ENCODE measurements around the gene FMN2. TPM values are rescaled to one million over a fixed set of nuclear protein-coding genes. Genes with fewer than 3 reads are reported as not detected.

The FMN2 gene
- total RNA-seq, 4 donors from 2014 or later = 3.6 to 35.5 (median 5.6) TPM

DNA sequence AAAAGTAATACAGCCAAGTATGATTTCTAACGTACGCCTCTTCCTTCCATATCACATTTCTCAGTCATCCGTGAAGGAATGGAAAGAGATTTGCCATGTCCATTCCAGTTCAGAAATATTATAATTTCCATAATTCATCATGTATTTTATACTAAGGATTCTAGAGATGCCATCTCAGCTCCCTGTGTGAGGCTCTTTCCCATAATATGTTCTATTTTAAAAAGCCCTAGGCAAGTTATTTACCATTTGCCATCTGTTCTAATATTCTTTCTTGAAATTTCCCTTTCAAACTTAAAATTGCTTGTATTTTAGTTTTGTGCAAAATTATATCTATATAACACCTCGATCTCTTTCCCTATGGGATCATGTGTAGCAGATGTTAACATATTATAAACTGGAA, 106.7 kb downstream of the FMN2 start:
- Histone ChIP-seq H3K27ac (no peak overlapping the region), H3K4me3 (no peak overlapping the region), H3K27me3 (no peaks in the 10 kb centered on the region), H3K36me3 (no peaks in the 10 kb centered on the region), H3K4me1 (peaks cover 0 to 4% (median 0%) of the 10 kb centered on the region in 4 donors), H3K9me3 (peaks cover 0 to 9% of the 10 kb centered on the region in 2 donors)
- TF ChIP-seq POLR2AphosphoS5 (IDR thresholded peaks at IDR 0.05) (no peak), POLR2A (IDR thresholded peaks at IDR 0.05) (no peak), EP300 (IDR thresholded peaks at IDR 0.05; ENCODE audit: low read depth) (no peak)
- TF ChIP-seq, protein P1, sequence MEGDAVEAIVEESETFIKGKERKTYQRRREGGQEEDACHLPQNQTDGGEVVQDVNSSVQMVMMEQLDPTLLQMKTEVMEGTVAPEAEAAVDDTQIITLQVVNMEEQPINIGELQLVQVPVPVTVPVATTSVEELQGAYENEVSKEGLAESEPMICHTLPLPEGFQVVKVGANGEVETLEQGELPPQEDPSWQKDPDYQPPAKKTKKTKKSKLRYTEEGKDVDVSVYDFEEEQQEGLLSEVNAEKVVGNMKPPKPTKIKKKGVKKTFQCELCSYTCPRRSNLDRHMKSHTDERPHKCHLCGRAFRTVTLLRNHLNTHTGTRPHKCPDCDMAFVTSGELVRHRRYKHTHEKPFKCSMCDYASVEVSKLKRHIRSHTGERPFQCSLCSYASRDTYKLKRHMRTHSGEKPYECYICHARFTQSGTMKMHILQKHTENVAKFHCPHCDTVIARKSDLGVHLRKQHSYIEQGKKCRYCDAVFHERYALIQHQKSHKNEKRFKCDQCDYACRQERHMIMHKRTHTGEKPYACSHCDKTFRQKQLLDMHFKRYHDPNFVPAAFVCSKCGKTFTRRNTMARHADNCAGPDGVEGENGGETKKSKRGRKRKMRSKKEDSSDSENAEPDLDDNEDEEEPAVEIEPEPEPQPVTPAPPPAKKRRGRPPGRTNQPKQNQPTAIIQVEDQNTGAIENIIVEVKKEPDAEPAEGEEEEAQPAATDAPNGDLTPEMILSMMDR (IDR thresholded peaks at IDR 0.05) = no peak
- 88 to 90% methylated on average over 4 of the region's 4 CpGs for WGBS, 2 donors (ENCODE audit: low coverage in 1 of 2)
- DNase-seq = no peak
- intact Hi-C loops (cut with DNase I; ENCODE audit: low total_unique reads) = loop anchor here (10.0 kb wide), 1 partner anchor 416 kb away; the partner anchor contains the start of gene GREM2
- in situ Hi-C loops (cut with MboI; ENCODE audit: low pct_ligation_motif_present in 1 of 4, low pct_unique_long_range_greater_than_20kb in 1 of 4, low sequenced_read_pairs in 3 of 4) = loop anchor here in 3 of 4 donors (25.0 kb wide), 2 partner anchors 414 to 489 kb away; partner anchors contain the start of gene GREM2 (in 1 of the 3)

DNA sequence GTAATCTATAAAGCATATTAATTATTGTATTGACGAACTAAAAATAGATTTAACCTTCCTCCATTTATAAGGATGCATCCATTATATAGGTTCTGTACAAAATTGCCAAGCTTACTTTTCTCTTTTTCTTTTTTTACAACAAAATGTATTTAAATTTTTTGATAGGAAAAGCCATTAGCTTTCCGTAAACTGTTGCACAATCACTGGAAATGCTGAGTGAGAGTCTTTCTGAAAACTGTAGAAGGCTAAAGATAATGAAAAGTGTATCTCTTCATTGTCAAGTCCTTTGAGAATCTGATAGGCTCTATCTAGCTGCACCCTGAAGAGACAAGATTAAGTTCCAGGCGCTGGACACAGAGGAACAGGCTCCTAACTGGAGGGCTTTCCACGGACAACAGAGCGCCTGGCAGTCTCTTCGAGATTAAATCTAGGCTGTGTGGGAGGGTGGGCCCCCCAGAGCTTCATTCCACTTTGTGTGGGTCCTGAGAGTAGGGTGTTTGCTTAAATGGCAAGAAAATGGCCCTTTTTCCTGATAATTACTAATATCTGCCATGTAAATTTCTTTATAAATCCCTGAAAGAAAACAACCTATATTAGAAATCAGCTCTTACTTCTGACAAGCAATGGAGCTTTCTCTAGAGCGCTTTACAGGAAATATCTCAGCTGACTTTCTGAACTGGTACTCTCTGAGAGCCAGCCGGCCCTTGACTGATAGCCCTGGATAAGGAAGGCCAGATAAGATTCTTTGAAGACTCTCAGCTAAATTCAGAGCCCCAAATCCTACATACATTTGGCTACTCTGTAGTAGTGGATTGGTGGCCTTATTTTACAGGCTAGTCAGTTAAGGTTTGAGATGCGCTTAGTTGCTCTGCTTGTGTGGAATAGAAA, 108.3 kb downstream of the FMN2 start:
- in situ Hi-C loops (cut with MboI; ENCODE audit: low pct_ligation_motif_present in 1 of 4, low pct_unique_long_range_greater_than_20kb in 1 of 4, low sequenced_read_pairs in 3 of 4) = loop anchor here in 3 of 4 donors (25.0 kb wide), 2 partner anchors 412 to 487 kb away; partner anchors contain the start of gene GREM2 (in 1 of the 3)
- TF ChIP-seq EP300 (IDR thresholded peaks at IDR 0.05; ENCODE audit: low read depth) (no peak), POLR2AphosphoS5 (IDR thresholded peaks at IDR 0.05) (no peak), POLR2A (IDR thresholded peaks at IDR 0.05) (no peak)
- TF ChIP-seq, protein P1 (IDR thresholded peaks at IDR 0.05) = no peak
- Histone ChIP-seq H3K27me3 (no peaks in the 10 kb centered on the region), H3K27ac (no peak overlapping the region), H3K36me3 (no peaks in the 10 kb centered on the region), H3K4me1 (no peaks in the 10 kb centered on the region), H3K9me3 (peaks cover 0 to 9% of the 10 kb centered on the region in 2 donors), H3K4me3 (no peak overlapping the region)
- WGBS, 2 donors (ENCODE audit: low coverage in 1 of 2) = 41 to 64% methylated on average over 3 to 9 of the region's 9 CpGs
- intact Hi-C loops (cut with DNase I; ENCODE audit: low total_unique reads) = loop anchor here (10.0 kb wide), 1 partner anchor 415 kb away; the partner anchor contains the start of gene GREM2
- DNase-seq = no peak

DNA sequence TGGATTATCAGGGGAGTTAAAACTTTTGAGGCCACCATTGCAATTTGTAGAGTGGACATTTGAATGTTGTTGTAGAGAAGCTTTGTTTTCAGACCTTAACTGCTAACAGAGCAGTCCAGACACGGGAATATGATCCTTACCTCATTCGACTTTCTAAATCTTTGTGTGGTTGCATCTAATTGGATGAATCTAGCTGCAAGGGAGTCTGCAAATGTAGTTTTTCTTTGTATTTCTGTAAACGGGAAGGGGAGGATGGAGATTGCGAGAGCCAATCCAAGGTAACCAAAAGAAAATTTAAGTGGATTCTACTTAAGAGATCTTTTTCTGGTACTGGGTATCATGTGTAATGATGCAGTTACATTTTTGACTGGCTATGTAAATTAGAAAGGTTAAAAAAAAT, 110.2 kb downstream of the FMN2 start:
- Histone ChIP-seq H3K4me1 (no peaks in the 10 kb centered on the region), H3K9me3 (peaks cover 0 to 9% of the 10 kb centered on the region in 2 donors), H3K36me3 (no peaks in the 10 kb centered on the region), H3K27ac (no peak overlapping the region), H3K27me3 (no peaks in the 10 kb centered on the region), H3K4me3 (no peak overlapping the region)
- in situ Hi-C loops (cut with MboI; ENCODE audit: low pct_ligation_motif_present in 1 of 4, low pct_unique_long_range_greater_than_20kb in 1 of 4, low sequenced_read_pairs in 3 of 4) = no loop called here
- intact Hi-C loops (cut with DNase I; ENCODE audit: low total_unique reads) = no loop called here
- WGBS, 2 donors (ENCODE audit: low coverage in 1 of 2) = 71 to 88% methylated on average over 1 to 4 of the region's 4 CpGs
- no peak for DNase-seq
- TF ChIP-seq POLR2AphosphoS5 (IDR thresholded peaks at IDR 0.05) = no peak
- TF ChIP-seq POLR2A (IDR thresholded peaks at IDR 0.05) = no peak
- TF ChIP-seq EP300 (IDR thresholded peaks at IDR 0.05; ENCODE audit: low read depth) = no peak
- TF ChIP-seq, protein P1 (IDR thresholded peaks at IDR 0.05) = no peak

DNA sequence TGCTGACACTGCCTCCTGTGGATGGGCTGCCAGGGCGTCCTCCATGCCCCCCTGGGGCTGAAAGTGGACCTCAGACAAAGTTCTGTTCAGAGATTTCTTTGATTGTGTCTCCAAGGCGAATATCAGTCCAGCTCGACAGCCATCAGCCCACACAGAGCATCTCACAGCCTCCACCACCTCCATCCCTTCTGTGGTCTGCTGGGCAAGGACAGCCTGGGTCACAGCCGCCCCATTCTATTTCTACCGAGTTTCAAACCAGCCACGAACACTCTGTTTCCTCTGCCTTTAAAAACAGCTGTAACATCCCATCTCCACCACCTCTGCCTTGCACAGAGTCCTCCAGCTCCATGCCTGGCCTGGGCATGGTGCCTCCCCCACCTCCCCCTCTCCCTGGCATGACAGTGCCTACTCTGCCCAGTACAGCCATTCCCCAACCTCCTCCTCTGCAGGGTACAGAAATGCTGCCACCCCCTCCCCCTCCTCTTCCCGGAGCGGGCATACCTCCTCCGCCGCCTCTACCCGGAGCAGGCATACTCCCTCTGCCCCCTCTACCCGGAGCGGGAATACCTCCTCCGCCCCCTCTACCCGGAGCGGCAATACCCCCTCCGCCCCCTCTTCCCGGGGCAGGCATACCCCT, 115.5 kb downstream of the FMN2 start:
- Histone ChIP-seq H3K4me3 (no peak overlapping the region), H3K4me1 (no peaks in the 10 kb centered on the region), H3K9me3 (peaks cover 0 to 1% of the 10 kb centered on the region in 2 donors), H3K27me3 (no peaks in the 10 kb centered on the region), H3K36me3 (no peaks in the 10 kb centered on the region), H3K27ac (no peak overlapping the region)
- whole genome bisulfite sequencing, 2 donors (ENCODE audit: low coverage in 1 of 2) = 78 to 91% methylated on average over 6 to 18 of the region's 18 CpGs
- intact Hi-C loops (cut with DNase I; ENCODE audit: low total_unique reads) = no loop called here
- no peak for DNase-seq
- no peak for TF ChIP-seq POLR2AphosphoS5 (IDR thresholded peaks at IDR 0.05)
- TF ChIP-seq, protein P1 (IDR thresholded peaks at IDR 0.05) = no peak
- TF ChIP-seq EP300 (IDR thresholded peaks at IDR 0.05; ENCODE audit: low read depth) = no peak
- TF ChIP-seq POLR2A (IDR thresholded peaks at IDR 0.05) = no peak
- in situ Hi-C loops (cut with MboI; ENCODE audit: low pct_ligation_motif_present in 1 of 4, low pct_unique_long_range_greater_than_20kb in 1 of 4, low sequenced_read_pairs in 3 of 4) = no loop called here
